BLaER1 (cell line): ENCODE data around the gene TBC1D19.

Source experiments
- H3K27ac ChIP-seq: shearing (Covaris generic); formaldehyde crosslinking; 2 replicates; pipeline ENCODE4 v1.8.1; 2022
- H3K27me3 ChIP-seq: shearing (Covaris generic); formaldehyde crosslinking; 2 replicates; pipeline ENCODE4 v1.8.1; 2022
- H3K36me3 ChIP-seq: shearing (Covaris generic); formaldehyde crosslinking; 2 replicates; pipeline ENCODE4 v1.8.1; 2022
- H3K4me1 ChIP-seq: shearing (Covaris generic); formaldehyde crosslinking; 2 replicates; pipeline ENCODE4 v1.8.1; 2022
- H3K4me2 ChIP-seq: shearing (Covaris generic); formaldehyde crosslinking; 2 replicates; pipeline ENCODE4 v1.8.1; 2022
- H3K4me3 ChIP-seq: shearing (Covaris generic); formaldehyde crosslinking; 2 replicates; pipeline ENCODE4 v1.8.1; 2022
- H3K9ac ChIP-seq: shearing (Covaris generic); formaldehyde crosslinking; 2 replicates; pipeline ENCODE4 v1.8.1; 2022
- H3K9me3 ChIP-seq: shearing (Covaris generic); formaldehyde crosslinking; 2 replicates; pipeline ENCODE4 v1.8.1; 2022
- H4K20me1 ChIP-seq: shearing (Covaris generic); formaldehyde crosslinking; 2 replicates; pipeline ENCODE4 v1.8.1; 2022
- Cebpa-rat ChIP-seq: shearing (Covaris generic); IDR thresholded peaks from 2 replicates; pipeline ENCODE4 v1.8.1; 2022

Gene TBC1D19

GRCh38 chr4:26796081-26796480 is 212.2 kb downstream of the TBC1D19 start:
- H4K20me1 ChIP-seq: no peaks in the 10 kb centered on the region
- TF ChIP-seq Cebpa-rat: no peak
- no peaks in the 10 kb centered on the region for H3K36me3 ChIP-seq
- H3K9me3 ChIP-seq: peaks cover 23% of the 10 kb centered on the region
- H3K4me3 ChIP-seq: no peak overlapping the region
- no peak overlapping the region for H3K27ac ChIP-seq
- H3K4me1 ChIP-seq: no peaks in the 10 kb centered on the region
- no peak overlapping the region for H3K4me2 ChIP-seq
- no peak overlapping the region for H3K9ac ChIP-seq
- H3K27me3 ChIP-seq: no peaks in the 10 kb centered on the region

- H4K20me1 ChIP-seq: no peaks in the 10 kb centered on the region
- H3K4me1 ChIP-seq: peaks cover 56% of the 10 kb centered on the region
- H3K4me3 ChIP-seq: no peak overlapping the region
- no peak for TF ChIP-seq Cebpa-rat
- no peaks in the 10 kb centered on the region for H3K36me3 ChIP-seq
- peak overlapping the region; percentile 84 for H3K4me2 ChIP-seq
- 0 out of 2 replicates have a peak overlapping the region, but pooled peaks have one; percentile 64 for H3K9ac ChIP-seq
- no peaks in the 10 kb centered on the region for H3K27me3 ChIP-seq
- peaks cover 9% of the 10 kb centered on the region for H3K9me3 ChIP-seq
- peak overlapping the region; percentile 98 for H3K27ac ChIP-seq
Observed at GRCh38 chr4:26802790-26803189, 218.9 kb downstream of the TBC1D19 start.

GRCh38 chr4:26803211-26803861 is 219.5 kb downstream of the TBC1D19 start:
- H3K4me2 ChIP-seq: peak overlapping the region; percentile 84
- no peaks in the 10 kb centered on the region for H3K36me3 ChIP-seq
- H3K4me3 ChIP-seq: no peak overlapping the region
- peaks cover 61% of the 10 kb centered on the region for H3K4me1 ChIP-seq
- no peaks in the 10 kb centered on the region for H3K27me3 ChIP-seq
- H4K20me1 ChIP-seq: no peaks in the 10 kb centered on the region
- H3K9ac ChIP-seq: peak overlapping the region; percentile 64
- no peak for TF ChIP-seq Cebpa-rat
- H3K27ac ChIP-seq: peak overlapping the region; percentile 98
- peaks cover 5% of the 10 kb centered on the region; the same call in 1 of the 2 replicates for H3K9me3 ChIP-seq

GRCh38 chr4:26804451-26804850 is 220.6 kb downstream of the TBC1D19 start:
- no peaks in the 10 kb centered on the region for H4K20me1 ChIP-seq
- peak overlapping the region; percentile 64; the same call in 1 of the 2 replicates for H3K9ac ChIP-seq
- no peak overlapping the region; the same call in 1 of the 2 replicates for H3K4me3 ChIP-seq
- H3K4me1 ChIP-seq: peaks cover 72% of the 10 kb centered on the region
- no peaks in the 10 kb centered on the region for H3K9me3 ChIP-seq
- peak overlapping the region; percentile 98 for H3K27ac ChIP-seq
- no peaks in the 10 kb centered on the region for H3K36me3 ChIP-seq
- H3K27me3 ChIP-seq: no peaks in the 10 kb centered on the region
- H3K4me2 ChIP-seq: peak overlapping the region; percentile 84
- no peak for TF ChIP-seq Cebpa-rat

GRCh38 chr4:26804925-26805324 is 221.0 kb downstream of the TBC1D19 start:
- no peaks in the 10 kb centered on the region for H4K20me1 ChIP-seq
- H3K27ac ChIP-seq: peak overlapping the region; percentile 98
- H3K4me1 ChIP-seq: peaks cover 77% of the 10 kb centered on the region
- no peak for TF ChIP-seq Cebpa-rat
- H3K4me2 ChIP-seq: peak overlapping the region; percentile 84
- H3K9ac ChIP-seq: peak overlapping the region; percentile 14; the same call in 1 of the 2 replicates
- H3K9me3 ChIP-seq: no peaks in the 10 kb centered on the region
- H3K27me3 ChIP-seq: no peaks in the 10 kb centered on the region
- no peak overlapping the region; the same call in 1 of the 2 replicates for H3K4me3 ChIP-seq
- H3K36me3 ChIP-seq: no peaks in the 10 kb centered on the region
